GM21390 (cell line): Measurements from ENCODE around the gene RANBP1.

ENCODE experiments used
- ATAC-seq: cut with Tn5 transposase; IDR thresholded peaks from one replicate; pipeline ENCODE4 v1.9.1; 2021; ENCODE audit not compliant: unreplicated experiment

Gene RANBP1

DNA sequence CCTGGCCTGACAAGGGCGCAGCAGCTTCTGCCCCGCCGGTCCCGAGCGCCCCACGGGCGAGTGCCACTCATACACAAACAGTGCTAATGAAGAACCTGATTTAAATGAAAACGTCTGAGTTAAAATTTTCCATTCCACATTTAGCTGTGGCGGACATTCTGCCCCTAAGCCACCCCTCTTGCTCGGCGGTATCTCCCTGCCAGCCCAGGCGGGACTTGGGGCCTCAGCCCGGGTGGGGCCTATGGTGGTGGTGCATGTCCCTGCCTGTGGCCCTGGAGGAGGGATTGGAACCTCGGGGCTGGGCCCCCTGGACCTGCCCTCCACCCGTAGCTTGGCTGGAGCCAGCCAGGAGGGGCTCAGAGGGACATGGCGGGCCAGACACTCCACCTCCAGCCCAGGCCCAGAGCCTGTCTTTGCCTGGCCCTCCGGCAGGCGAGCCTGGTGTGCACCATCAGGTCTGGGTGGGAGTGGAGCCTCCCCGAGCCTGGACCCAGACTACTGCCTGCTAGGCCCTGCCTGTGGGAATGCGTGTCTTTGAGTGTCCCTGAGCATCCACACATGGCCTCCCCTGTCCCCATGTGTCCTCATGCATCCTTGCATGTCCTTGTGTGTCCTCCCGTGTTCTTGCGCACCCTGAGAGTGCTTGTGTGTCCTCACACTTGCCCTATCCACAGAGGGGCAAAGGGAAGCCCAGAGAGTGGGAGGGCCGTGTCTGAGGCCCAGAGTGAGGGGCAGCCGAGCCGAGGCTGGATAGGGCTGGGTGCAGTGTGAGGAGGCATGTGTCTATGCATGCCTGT is 20.1 kb downstream of the RANBP1 start:
- ATAC-seq, result no peak

DNA sequence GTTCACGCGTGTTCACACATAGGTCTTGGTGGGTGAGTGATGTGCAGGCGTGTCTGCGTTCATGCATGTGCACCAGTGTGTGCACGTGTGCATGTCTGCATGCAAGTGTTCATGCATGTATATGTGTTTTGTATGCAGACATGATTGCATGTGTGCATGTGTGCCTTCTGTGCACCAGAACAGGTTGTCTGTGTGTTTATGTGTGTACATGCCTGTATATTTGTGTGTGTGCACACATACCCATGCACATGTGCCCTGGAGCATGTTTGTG is 20.6 kb downstream of the RANBP1 start:
- no peak for ATAC-seq

DNA sequence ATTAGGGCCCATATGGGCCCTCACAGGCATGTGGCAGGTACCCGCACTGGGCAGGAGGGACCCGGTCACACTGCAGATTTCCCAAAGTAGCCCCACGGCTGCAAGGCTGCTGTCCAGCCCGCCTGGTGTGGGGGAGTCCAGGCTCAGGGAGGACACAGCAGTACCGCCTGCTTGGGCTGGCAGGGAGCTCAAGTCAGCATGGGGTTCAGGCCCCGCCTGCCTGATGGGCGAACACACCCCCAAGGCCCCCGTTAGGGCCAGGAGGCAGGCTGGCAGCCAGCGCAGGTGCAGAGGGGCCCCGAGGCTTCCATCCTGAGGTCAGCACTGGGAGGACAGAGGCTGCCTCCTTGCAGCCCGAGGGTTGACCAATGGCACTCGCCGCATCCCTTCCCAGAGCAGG is 21.2 kb downstream of the RANBP1 start:
- no peak for ATAC-seq

DNA sequence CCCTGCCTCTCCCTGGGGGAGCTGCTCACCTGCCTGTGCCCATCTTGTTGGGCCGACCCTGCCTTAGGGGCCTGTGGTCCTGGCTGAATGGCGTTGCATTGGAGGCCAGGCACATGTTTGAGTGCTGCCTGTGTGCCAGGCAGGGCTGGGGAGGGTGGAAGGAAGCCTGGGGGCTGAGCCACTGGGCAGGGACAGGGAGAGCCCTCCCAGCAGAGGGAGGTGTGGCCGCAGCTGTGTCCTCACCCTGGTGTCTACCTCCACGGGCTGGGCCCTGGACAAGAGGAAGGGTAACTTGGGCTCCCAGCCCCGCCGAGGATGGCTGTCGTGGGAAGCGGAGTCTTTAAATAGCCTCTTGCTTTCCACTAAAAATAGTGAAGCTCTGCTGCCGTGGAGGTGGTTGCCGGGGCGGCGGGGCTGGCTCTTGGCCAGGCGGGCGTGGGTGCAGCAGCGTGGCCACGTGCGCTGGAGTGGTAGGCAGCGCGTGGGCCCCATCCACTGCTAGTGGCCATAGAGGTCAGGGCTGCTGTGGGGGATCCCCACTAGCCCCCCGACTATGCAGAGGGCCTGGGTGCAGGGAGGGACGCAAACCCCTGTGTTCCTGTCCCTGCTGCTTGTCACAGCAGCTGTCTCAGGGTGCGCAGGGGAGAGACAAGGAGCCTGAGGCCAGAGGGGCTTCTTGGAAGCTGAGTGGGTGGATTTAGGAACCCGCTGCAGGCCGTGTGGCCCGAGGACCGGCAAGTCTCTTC is 21.9 kb downstream of the RANBP1 start:
- no peak for ATAC-seq

DNA sequence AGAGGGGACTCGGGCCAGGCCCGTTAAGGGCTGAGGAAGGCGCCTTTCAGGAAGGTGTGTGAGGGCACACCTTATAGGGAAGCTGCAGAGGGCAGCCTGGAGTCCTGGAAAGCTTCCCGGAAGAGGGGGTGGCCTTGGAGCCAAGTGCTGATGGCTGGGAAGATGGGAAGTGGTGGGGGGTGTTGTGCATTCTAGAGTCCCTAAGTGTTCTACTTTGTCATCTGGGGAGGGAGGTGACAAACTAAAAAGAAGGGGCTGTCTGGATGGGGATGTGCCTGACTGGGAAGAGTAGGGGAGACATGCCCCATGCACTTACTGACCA is 22.5 kb downstream of the RANBP1 start:
- ATAC-seq, result no peak

DNA sequence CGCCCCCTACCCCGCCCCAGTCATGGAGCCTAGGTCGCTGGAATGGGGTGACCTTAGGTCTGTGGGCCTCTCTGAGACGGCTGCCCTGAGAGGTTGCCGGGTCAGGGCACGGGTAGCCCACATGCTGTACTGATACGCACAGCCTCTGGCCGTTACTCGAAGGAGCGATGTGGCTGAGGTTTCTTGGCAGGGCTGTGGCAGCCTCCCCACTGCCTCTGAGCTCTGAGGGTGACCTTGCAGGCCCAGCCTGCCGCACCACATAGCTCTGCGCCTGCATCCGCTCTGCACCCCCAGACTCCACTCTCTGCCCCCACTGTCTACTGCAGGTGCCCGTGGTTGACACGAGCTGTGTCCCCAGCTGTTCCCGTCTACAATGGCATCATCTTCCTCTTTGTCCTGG is 23.0 kb downstream of the RANBP1 start:
- ATAC-seq, result no peak

DNA sequence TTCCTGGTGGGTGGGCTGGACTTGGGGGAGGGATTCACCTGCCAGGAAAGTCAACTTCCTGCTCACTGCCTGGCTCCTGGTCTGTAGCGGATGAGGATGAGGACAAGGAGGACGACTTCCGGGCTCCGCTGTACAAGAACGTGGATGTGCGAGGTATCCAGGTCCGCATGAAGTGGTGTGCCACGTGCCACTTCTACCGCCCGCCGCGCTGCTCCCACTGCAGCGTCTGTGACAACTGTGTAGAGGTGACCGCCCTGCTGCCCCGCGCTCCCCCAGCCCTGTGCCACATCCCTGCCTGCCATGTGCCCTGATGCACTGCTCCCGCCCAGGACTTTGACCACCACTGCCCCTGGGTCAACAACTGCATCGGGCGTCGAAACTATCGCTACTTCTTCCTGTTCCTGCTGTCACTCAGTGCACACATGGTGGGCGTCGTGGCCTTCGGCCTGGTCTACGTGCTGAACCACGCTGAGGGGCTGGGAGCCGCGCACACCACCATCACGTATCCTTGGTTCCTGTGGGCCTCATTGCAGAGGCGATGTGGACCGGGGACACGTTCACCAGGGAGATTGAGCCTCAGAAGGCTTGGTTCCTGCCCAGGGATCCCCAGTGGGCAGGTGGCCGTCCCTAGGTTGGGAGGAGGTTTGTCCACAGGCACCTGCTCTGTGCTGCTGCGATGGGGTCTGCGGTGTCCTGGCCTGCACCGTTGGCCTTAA is 23.6 kb downstream of the RANBP1 start:
- ATAC-seq, result no peak

DNA sequence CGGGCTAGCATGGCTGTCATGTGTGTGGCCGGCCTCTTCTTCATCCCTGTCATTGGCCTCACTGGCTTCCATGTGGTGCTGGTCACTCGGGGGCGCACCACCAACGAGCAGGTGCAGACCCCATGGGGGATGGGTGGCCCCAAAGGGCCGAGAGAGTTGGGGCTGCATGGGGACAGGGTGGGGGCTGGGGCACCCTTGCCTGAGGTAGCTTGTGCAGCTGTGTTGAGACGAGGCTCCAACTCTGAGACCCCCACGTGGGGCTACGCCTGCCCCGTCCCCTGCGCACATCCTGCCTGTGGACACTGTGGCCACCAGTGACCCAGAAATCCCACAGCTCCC is 24.2 kb downstream of the RANBP1 start:
- ATAC-seq, result no peak

DNA sequence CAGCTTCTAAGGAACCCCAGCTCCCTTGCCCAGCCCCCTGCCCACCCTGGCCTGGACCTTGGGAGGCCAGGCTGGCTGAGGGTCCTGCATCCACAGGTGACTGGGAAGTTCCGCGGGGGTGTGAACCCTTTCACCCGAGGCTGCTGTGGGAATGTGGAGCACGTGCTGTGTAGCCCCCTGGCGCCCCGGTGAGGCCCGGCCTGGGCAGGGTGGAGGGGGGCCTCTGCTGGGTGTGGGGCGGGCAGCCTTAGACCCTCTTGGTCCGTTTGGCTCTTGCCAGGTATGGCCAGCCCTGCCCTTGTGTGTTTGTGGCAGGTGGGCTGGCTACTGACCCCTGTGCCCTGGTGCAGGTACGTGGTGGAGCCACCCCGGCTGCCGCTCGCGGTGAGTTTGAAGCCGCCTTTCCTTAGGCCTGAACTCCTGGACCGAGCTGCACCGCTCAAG is 24.6 kb downstream of the RANBP1 start:
- no peak for ATAC-seq

DNA sequence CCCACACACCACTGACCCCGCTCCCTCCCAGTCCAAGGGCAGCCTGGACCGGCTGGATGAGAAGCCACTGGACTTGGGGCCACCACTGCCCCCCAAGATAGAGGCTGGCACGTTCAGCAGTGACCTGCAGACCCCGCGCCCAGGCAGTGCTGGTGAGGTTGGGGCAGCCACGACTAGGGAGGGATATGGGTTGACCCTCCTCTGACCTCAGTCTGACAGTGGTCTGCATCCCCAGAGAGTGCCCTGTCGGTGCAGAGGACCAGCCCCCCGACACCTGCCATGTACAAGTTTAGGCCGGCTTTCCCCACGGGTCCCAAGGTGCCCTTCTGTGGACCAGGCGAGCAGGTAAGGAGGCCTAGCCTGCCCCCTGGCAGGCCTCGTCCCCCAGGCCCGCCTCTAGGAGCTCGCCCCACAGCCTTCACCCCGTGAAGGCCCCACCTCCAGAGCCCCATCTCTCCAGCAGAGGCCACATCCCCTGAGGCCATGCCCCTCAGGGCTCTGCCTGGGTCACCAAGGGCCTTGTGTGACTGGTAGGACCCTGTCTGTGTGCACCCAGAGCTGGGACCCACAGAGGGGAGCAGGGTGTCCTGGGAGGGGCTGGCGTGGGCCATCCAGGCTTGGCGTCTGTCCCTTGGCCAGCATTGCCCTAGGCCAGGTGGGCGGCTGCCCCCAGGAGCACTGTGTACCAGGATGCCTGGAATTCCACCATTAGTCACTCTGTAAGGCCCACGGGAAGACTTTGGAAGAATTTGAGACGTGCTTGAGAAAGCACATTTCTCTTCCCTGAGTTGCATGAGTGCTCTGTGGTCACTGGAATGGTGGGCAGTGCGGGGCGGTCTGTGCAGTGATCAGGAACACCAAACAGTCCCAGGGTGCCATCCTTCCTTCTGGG is 25.5 kb downstream of the RANBP1 start:
- ATAC-seq, result no peak

DNA sequence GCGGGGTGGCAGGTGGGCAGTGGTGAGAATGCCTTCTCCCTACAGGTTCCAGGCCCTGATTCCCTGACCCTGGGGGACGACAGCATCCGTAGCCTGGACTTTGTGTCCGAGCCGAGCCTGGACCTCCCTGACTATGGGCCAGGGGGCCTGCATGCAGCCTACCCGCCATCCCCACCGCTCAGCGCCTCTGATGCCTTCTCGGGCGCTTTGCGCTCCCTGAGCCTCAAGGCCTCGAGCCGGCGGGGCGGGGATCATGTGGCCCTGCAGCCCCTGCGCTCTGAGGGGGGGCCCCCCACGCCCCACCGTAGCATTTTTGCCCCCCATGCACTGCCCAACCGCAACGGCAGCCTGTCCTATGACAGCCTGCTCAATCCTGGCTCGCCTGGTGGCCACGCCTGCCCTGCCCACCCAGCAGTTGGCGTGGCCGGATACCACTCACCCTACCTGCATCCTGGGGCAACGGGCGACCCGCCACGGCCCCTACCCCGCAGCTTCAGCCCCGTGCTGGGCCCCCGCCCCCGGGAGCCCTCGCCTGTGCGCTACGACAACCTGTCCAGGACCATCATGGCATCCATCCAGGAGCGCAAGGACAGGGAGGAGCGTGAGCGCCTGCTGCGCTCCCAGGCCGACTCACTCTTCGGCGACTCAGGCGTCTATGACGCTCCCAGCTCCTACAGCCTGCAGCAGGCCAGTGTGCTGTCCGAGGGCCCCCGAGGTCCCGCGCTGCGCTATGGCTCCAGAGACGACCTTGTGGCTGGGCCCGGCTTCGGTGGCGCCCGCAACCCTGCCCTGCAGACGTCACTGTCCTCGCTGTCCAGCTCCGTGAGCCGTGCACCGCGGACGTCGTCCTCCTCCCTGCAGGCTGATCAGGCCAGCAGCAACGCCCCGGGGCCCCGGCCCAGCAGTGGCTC is 27.1 kb downstream of the RANBP1 start:
- no peak for ATAC-seq

DNA sequence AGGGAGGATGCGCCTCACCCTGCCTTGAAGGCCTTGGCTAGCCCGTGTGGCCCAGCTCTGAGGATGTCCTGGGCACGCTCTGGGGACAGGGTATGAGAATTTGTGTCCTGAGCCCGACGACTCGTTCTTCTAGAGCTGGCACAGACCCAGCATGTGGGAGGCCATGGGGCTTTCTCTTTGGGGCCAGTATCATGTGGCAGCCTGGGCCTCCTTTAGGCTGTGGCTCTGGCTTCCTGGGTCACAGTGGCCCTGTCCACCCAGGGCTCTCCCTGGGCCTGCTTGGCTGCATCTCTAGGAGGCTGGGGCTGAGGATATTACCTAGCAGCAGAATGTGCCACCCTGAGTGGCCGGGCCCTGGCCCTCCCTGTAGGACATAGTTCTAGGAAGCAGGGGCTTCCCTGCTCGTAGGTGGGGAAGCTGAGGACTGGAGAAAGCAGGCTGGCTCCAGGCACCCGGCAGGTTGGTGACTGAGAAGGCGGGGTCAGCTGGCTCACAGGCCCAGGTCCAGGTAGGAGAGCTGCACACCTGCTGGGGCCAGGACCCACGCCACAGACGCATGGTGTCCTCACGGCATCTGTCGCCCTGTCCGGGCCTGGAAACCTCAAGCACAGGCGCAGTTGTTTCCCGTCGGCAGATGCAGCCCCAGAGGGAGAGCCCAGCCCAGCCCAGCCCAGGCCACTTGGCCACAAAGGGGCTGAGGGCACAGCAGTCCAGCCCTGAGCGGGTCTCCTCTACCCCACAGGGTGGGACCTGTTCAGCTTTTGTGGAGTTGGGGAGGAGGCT is 28.2 kb downstream of the RANBP1 start:
- no peak for ATAC-seq

DNA sequence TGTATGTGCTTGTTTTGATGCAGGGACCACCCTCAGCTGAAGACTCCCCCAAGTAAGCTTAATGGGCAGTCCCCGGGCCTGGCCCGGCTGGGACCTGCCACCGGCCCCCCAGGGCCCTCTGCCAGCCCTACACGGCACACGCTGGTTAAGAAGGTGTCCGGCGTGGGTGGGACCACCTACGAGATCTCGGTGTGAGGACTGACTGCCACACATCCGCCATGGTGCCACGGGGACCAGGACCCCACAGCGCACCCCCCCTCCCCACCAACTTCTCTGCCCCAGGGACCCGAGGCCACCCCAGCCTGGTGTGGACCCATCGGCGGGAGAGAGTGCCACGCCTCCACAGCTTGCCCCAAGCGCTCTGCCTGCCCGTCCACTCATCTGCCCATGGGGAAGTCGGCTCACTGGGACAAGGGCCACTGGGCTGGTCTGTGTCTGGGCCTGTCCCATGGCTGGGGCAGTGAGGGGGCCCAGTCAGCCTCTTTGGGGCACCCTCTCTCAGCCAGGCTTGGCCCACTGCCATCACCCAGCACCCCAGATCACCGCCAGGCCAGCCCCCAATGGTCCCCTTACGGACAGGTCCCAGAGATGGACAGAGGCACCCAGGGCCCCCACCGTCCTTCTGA is 29.4 kb downstream of the RANBP1 start:
- ATAC-seq, result no peak

DNA sequence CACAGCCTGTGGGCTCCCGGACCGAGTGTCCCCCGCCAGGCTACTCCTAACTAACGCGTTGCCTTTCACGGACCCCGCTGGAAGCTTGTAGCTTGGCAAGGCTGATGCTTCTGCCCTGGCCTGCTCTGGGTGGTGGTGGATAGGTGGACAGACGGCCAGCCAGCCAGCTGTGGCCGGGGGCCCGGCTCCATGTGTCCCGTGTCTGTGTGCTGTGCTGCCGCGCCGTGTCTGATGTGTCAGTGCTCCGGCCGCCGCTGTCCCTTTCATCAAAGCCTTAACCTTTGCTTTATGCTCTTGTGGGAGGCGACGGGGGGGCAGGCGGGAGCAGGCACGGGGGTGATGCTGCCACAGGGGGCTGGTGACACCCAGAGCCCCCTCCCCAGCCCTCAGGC is 29.9 kb downstream of the RANBP1 start:
- no peak for ATAC-seq

DNA sequence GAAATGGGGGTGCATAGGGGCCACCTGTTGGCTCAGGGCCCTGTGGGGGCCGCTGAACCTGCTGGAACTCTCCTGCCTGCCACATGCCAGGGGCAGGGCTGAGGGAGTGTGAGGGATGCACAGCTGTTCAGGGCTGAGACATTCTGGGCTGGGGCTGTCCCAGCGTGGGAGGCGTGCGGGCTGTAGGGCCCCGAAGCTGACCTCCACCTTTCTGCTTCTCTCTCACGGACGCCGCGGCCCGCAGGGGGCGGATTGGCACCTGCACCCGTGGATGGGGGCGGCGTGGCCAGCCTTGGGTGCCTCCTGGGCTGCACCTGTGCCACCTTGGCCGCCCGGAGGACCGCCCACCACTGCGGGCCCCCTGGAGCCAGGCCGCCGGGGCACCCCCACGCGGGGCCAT is 30.9 kb downstream of the RANBP1 start:
- no peak for ATAC-seq

DNA sequence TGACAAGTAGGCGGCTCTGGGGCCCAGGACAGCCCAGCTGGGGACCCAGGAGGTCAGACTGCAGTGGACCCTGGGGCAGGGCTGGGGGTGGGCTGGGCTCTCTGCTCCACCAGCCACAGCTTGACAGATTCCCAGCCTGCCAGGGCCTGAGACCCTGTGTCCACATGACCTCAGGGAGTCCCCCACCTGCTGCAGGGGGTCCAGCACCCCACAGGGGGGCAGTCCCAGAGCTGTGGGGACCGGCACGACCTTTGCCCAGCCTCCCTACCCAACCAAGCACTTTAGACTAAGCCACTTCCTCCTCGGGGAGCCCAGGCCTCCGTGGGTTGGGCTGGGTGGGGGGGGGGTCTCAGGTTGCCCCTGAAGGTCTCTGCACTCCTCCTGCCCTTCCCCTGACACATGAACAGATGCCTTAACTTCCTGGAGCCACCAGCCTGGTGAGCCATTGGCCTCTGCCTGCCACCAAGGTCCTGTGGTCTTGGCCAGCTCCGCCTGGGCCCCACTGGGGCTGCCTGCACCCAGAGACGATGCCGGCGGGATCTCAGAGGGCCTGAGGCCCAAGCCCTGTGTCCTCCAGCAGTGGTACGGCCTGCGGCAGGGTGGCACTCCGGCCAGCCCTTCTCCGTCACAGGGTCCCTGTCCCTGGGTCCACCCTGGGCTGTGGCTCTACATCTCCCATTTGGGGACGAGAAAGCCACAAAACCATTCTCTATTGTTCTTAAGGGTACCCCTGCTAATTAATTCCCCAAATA is 31.5 kb downstream of the RANBP1 start:
- no peak for ATAC-seq

DNA sequence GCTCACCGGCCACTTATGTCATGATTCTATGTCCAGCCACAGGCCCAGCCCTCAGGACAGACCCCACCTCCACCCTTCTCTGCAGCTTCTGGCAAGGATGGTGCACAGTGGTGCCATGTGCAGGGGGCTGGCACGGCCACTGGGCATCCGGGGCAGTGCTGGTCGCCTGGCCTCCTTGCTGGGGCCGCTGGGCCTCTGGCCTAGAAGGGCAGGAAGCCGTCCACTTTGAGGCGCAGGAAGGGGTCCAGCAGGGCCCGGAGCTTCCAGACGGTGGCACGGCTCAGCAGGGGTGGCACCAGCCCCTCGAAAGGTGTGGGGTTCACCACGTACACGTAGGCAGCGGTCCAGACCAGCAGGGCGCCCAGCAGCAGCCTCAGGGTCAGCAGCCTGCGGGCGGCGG is 32.5 kb downstream of the RANBP1 start:
- no peak for ATAC-seq
